ENCODE measurements around the gene ADH1C.

ADH1C gene

DNA sequence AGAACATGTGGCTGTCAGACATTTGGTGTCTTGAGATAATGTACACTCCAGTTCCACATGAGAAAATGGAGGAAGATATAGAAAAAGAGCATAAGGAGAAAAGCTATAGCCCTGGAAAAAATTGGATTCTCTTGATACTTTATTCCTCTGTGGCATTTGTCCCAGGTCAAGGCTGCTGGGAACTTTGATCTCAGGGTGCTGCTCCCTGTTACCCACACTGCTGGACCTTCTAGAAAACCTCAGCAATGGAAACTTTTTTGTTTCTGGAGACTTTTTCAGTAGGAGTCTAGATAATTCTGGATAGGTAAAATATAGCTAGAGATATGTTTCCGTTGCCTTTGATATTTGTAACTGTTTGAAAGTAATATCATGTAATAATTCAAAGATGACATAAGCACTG lies 11.1 kb downstream of the ADH1C start:
- H3K4me2 ChIP-seq (ENCODE audit: low read length) = no peak overlapping the region
- no peak overlapping the region for H3K27ac ChIP-seq
- TF ChIP-seq CTCF (IDR thresholded peaks at IDR 0.05) = no peak
- H3K9ac ChIP-seq = no peak overlapping the region
- no peaks in the 10 kb centered on the region for H3K4me1 ChIP-seq
- no peaks in the 10 kb centered on the region for H3K79me2 ChIP-seq
- no peak overlapping the region for H2AFZ ChIP-seq
- no peak overlapping the region for H3K4me3 ChIP-seq (ENCODE audit: low read depth, low read length)
- no peaks in the 10 kb centered on the region for H3K36me3 ChIP-seq (ENCODE audit: control insufficient read depth, insufficient read depth, low read length)
- no peaks in the 10 kb centered on the region for H3K27me3 ChIP-seq (ENCODE audit: control insufficient read depth, insufficient read depth, low read length)
- H3K9me3 ChIP-seq (ENCODE audit: control insufficient read depth, low read length) = no peaks in the 10 kb centered on the region

GRCh38 chr4:99339172-99339571 lies 13.4 kb downstream of the ADH1C start:
- Histone ChIP-seq H3K4me3 (ENCODE audit: low read depth, low read length) (no peak overlapping the region), H3K4me2 (ENCODE audit: low read length) (no peak overlapping the region), H3K9ac (no peak overlapping the region), H3K36me3 (ENCODE audit: control insufficient read depth, insufficient read depth, low read length) (no peaks in the 10 kb centered on the region), H3K27ac (no peak overlapping the region), H3K79me2 (no peaks in the 10 kb centered on the region), H3K27me3 (ENCODE audit: control insufficient read depth, insufficient read depth, low read length) (no peaks in the 10 kb centered on the region), H3K9me3 (ENCODE audit: control insufficient read depth, low read length) (no peaks in the 10 kb centered on the region), H2AFZ (no peak overlapping the region), H3K4me1 (no peaks in the 10 kb centered on the region)
- no peak for TF ChIP-seq CTCF (IDR thresholded peaks at IDR 0.05)

GRCh38 chr4:99336553-99336952 lies 16.0 kb downstream of the ADH1C start:
- H3K36me3 ChIP-seq (ENCODE audit: control insufficient read depth, insufficient read depth, low read length) = no peaks in the 10 kb centered on the region
- H3K9ac ChIP-seq = no peak overlapping the region
- H3K79me2 ChIP-seq = no peaks in the 10 kb centered on the region
- no peaks in the 10 kb centered on the region for H3K9me3 ChIP-seq (ENCODE audit: control insufficient read depth, low read length)
- no peak overlapping the region for H3K27ac ChIP-seq
- no peaks in the 10 kb centered on the region for H3K4me1 ChIP-seq
- H3K27me3 ChIP-seq (ENCODE audit: control insufficient read depth, insufficient read depth, low read length) = no peaks in the 10 kb centered on the region
- H2AFZ ChIP-seq = no peak overlapping the region
- H3K4me2 ChIP-seq (ENCODE audit: low read length) = no peak overlapping the region
- no peak for TF ChIP-seq CTCF (IDR thresholded peaks at IDR 0.05)
- no peak overlapping the region for H3K4me3 ChIP-seq (ENCODE audit: low read depth, low read length)

GRCh38 chr4:99334880-99335279 lies 17.7 kb downstream of the ADH1C start:
- H3K36me3 ChIP-seq (ENCODE audit: control insufficient read depth, insufficient read depth, low read length) = no peaks in the 10 kb centered on the region
- no peaks in the 10 kb centered on the region for H3K4me1 ChIP-seq
- no peak overlapping the region for H2AFZ ChIP-seq
- no peaks in the 10 kb centered on the region for H3K9me3 ChIP-seq (ENCODE audit: control insufficient read depth, low read length)
- H3K9ac ChIP-seq = no peak overlapping the region
- no peak overlapping the region for H3K4me3 ChIP-seq (ENCODE audit: low read depth, low read length)
- TF ChIP-seq CTCF (IDR thresholded peaks at IDR 0.05) = no peak
- no peak overlapping the region for H3K27ac ChIP-seq
- no peak overlapping the region for H3K4me2 ChIP-seq (ENCODE audit: low read length)
- no peaks in the 10 kb centered on the region for H3K79me2 ChIP-seq
- H3K27me3 ChIP-seq (ENCODE audit: control insufficient read depth, insufficient read depth, low read length) = no peaks in the 10 kb centered on the region

DNA sequence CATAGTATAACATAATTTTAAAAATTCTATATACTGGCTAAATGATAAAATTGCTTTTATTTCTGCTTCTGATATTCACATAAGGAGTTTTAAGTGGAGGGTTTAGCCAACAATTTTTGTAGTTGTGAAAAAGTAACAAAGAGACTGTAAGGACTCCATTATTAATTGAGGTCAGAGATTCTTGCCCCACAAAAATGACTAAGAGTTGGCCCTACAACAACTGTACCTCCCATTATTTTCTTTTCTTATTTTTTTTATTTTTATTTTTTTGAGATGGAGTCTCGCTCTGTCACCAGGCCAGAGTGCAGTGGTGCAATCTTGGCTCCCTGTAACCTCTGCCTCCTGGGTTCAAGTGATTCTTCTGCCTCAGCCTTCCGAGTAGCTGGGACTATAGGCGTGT lies 21.9 kb downstream of the ADH1C start:
- no peak overlapping the region for H2AFZ ChIP-seq
- no peaks in the 10 kb centered on the region for H3K9me3 ChIP-seq (ENCODE audit: control insufficient read depth, low read length)
- H3K27me3 ChIP-seq (ENCODE audit: control insufficient read depth, insufficient read depth, low read length) = no peaks in the 10 kb centered on the region
- H3K9ac ChIP-seq = no peak overlapping the region
- H3K79me2 ChIP-seq = no peaks in the 10 kb centered on the region
- TF ChIP-seq CTCF (IDR thresholded peaks at IDR 0.05) = no peak
- no peaks in the 10 kb centered on the region for H3K4me1 ChIP-seq
- no peak overlapping the region for H3K27ac ChIP-seq
- no peak overlapping the region for H3K4me3 ChIP-seq (ENCODE audit: low read depth, low read length)
- no peaks in the 10 kb centered on the region for H3K36me3 ChIP-seq (ENCODE audit: control insufficient read depth, insufficient read depth, low read length)
- no peak overlapping the region for H3K4me2 ChIP-seq (ENCODE audit: low read length)

Measured in parathyroid adenoma (tissue), 2 donors.